ENCODE data around the gene PER3.

DNA sequence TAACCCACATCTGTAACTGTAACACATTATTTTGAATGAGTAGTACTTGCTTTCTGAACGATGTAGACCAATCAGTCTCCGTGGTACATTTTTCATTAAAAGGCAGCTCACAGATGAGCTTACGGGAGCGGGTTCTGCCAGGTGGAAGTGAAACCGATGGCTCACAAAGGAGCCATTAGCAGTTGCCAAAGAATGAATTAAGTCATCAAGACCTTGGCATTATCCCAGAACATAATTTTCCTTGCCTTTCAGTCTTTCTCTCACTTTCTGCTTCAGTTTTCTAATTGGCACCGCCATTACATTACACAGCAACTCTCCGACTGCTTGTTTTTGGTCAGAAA is 102.3 kb downstream of the PER3 start:
- TF ChIP-seq, protein P1, sequence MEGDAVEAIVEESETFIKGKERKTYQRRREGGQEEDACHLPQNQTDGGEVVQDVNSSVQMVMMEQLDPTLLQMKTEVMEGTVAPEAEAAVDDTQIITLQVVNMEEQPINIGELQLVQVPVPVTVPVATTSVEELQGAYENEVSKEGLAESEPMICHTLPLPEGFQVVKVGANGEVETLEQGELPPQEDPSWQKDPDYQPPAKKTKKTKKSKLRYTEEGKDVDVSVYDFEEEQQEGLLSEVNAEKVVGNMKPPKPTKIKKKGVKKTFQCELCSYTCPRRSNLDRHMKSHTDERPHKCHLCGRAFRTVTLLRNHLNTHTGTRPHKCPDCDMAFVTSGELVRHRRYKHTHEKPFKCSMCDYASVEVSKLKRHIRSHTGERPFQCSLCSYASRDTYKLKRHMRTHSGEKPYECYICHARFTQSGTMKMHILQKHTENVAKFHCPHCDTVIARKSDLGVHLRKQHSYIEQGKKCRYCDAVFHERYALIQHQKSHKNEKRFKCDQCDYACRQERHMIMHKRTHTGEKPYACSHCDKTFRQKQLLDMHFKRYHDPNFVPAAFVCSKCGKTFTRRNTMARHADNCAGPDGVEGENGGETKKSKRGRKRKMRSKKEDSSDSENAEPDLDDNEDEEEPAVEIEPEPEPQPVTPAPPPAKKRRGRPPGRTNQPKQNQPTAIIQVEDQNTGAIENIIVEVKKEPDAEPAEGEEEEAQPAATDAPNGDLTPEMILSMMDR (IDR thresholded peaks at IDR 0.05; ENCODE audit: borderline replicate concordance, extremely low read depth, low read length, poor library complexity, severe bottlenecking), result no peak
- TF ChIP-seq EZH2 (IDR thresholded peaks at IDR 0.05; ENCODE audit: borderline replicate concordance, low read depth, low read length, severe bottlenecking), result no peak
